Left lung (tissue), 10 donors: ENCODE results near the gene CA14. TPM values are rescaled to one million over a fixed set of nuclear protein-coding genes. Genes with fewer than 3 reads are reported as not detected.
A peak's percentile ranks its signal among the peaks of the same experiment; 100 is the strongest.
"Not testable (repeated sequence)": the region's sequence is repeated elsewhere in the genome, so short reads cannot be mapped to it uniquely, and the experiment has no call there.

Experiments
- ATAC-seq: fragments of 200-7000 bp; cut with Tn5 transposase; one replicate; pipeline ENCODE4 v1.9.1; 2020; ENCODE audit warnings: moderate library complexity
- DNase-seq, 4 donors: peaks; one replicate each; pipeline ENCODE4 v3.0.0-alpha.2; 2013 to 2020
- H3K27ac ChIP-seq, 2 donors: fragments of 200-600 bp; sonication (generic) in 1 of 2; one replicate each; pipeline versions ENCODE4 v1.5.0 to v1.8.0; 2020 to 2021
- H3K27me3 ChIP-seq, 2 donors: fragments of 200-600 bp; sonication (generic) in 1 of 2; one replicate each; pipeline versions ENCODE4 v1.5.0 to v1.8.0; 2020 to 2021
- H3K36me3 ChIP-seq, 2 donors: fragments of 200-600 bp; sonication (generic) in 1 of 2; one replicate each; pipeline versions ENCODE4 v1.5.0 to v1.8.0; 2020 to 2021
- H3K4me1 ChIP-seq, 2 donors: fragments of 200-600 bp; one replicate each; pipeline ENCODE4 v1.8.0; 2021
- H3K4me3 ChIP-seq, 2 donors: fragments of 200-600 bp; sonication (generic) in 1 of 2; one replicate each; pipeline versions ENCODE4 v1.5.0 to v1.8.0; 2020 to 2021; ENCODE audit warnings: mild to moderate bottlenecking in 1 of 2
- H3K9me3 ChIP-seq, 2 donors: fragments of 200-600 bp; sonication (generic) in 1 of 2; one replicate each; pipeline versions ENCODE4 v1.5.0 to v1.8.0; 2020 to 2021
- CTCF ChIP-seq, 2 donors: fragments of 200-600 bp; sonication (generic) in 1 of 2; IDR thresholded peaks; one replicate each; pipeline versions ENCODE4 v1.5.0 to v1.8.0; 2021; ENCODE audit warnings: antibody characterized with exemption in 2 of 2
- intact Hi-C, 2 donors: fragments of 100-400 bp; cut with DNase I; formaldehyde crosslinking; loops; one replicate each; pipeline versions ENCODE4 v1.11.2 to v1.14.2; 2022
- polyA plus RNA-seq, 6 donors: library from polyadenylated mRNA; unstranded; fragments of 120-200 nt; gene quantifications; one replicate each; pipeline ENCODE4 v1.2.1, GENCODE V29; 2013; ENCODE audit not compliant: insufficient read length in 6 of 6
- total RNA-seq, 2 donors: library from RNA; stranded (reverse); fragmentation: NEBNext Ultra II Directional; extraction: Animal tissue kit (Norgen Biotek cat#: 25700); gene quantifications; one replicate each; pipeline ENCODE4 v1.2.1, GENCODE V29; 2021
- donor health status: DM: no; HTN: yes; CAD: no.
- donor health status: DM: no; HTN: no; CAD: no.

Gene CA14
- total and polyA plus RNA-seq, 8 donors, result 0.18 to 5.7 (median 4.5) TPM

GRCh38 chr1:150226486-150226885 is 31.1 kb upstream of the CA14 start:
- DNase-seq, result no peak
- Histone ChIP-seq H3K27me3 (no peaks in the 10 kb centered on the region), H3K27ac (no peak overlapping the region), H3K36me3 (peaks cover 0 to 84% of the 10 kb centered on the region in 2 donors), H3K4me3 (no peak overlapping the region), H3K4me1 (peaks cover 0 to 3% of the 10 kb centered on the region in 2 donors), H3K9me3 (no peaks in the 10 kb centered on the region)
- intact Hi-C loops, result no loop called here
- no peak for ATAC-seq
- TF ChIP-seq CTCF (IDR thresholded peaks at IDR 0.05), result no peak

DNA sequence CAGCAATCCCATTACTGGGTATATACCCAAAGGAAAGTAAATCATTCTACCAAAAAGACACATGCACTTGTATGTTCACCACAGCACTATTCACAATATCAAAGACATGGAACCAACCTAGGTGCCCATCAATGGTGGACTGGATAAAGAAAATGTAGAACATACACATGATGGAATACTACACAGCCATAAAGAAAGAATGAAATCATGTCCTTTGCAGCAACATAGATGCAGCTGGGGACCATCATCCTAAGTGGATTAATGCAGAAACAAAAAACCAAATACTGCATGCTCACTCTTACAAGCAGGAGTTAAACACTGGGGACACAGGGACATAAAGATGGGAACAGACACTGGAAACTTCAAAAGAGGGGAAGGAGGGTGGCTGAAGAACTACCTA is 30.3 kb upstream of the CA14 start:
- no peak overlapping the region for H3K4me3 ChIP-seq
- ATAC-seq (no peak), DNase-seq (no peak)
- H3K27me3 ChIP-seq, result no peaks in the 10 kb centered on the region
- no peaks in the 10 kb centered on the region for H3K9me3 ChIP-seq
- intact Hi-C loops, result no loop called here
- no peak overlapping the region for H3K27ac ChIP-seq
- peaks cover 0 to 3% of the 10 kb centered on the region in 2 donors for H3K4me1 ChIP-seq
- TF ChIP-seq CTCF (IDR thresholded peaks at IDR 0.05), result no peak
- peaks cover 0 to 81% of the 10 kb centered on the region in 2 donors for H3K36me3 ChIP-seq

GRCh38 chr1:150228246-150228645 is 29.3 kb upstream of the CA14 start:
- H3K27ac ChIP-seq, H3K4me3 ChIP-seq, ATAC-seq, DNase-seq, H3K9me3 ChIP-seq, H3K27me3 ChIP-seq, intact Hi-C loops: not testable (repeated sequence)
- peaks cover 0 to 71% of the 10 kb centered on the region in 2 donors for H3K36me3 ChIP-seq
- peaks cover 0 to 10% of the 10 kb centered on the region in 2 donors for H3K4me1 ChIP-seq

DNA sequence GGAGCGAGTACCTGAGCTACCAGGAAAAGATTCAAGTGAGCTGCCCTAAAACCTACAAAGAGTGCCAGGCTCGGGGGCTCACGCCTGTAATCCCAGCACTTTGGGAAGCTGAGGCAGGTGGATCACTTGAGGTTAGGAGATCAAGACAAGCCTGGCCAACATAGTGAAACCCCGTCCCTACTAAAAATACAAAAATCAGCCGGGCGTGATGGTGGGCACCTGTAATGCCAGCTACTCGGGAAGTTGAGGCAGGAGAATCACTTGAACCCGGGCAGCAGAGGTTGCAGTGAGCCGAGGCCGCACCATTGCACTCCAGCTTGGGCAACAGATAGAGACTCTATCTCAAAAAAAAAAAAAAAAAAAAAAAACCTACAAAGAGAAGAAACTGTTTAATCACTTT is 24.7 kb upstream of the CA14 start:
- not testable (repeated sequence) for H3K9me3 ChIP-seq

DNA sequence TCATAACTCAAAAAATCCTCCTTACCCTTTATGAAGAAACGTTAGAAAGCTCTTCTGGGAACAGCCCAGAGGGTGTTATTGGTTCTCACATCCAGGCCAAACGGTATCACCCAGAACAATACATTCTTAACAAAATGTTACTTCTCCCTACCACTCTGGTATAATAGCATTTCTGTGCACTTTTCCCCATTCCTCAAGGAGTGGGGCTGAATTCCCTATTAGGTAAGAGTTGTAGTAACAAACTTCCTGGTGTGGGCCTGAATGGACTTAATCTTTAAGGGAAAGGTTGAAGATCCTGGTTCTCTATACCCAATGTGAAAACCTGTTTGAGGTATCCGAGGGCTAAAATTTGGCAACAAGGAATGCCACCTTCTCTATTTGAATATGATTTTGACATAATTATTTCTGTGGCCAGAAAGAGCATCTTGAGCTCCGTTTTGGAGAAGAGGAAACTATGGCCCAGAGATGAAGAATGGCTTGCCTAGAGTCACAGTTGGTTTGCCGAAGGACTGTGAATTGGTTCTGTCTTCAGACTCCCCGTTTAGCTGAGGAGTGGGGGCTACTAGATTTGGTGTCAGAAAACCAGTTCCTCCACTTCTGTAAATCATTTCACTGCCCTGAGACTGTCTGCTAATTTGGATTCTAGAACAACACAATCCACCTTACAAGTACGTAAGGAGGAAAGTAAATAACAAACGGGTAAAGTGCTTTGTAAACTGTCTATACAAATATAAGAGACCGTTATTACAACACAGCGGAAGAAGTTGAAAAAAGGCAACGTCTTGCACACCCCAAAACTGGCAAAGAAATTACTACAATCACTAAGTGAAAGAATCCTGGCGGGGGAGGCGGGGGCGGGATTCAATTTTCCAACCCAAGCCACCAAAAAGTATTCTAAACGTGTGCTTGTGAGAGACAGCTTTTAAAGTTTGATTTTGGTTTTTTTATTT is 23.9 kb upstream of the CA14 start:
- intact Hi-C loops, result no loop called here
- ATAC-seq (peak; percentile 38), DNase-seq (peak in 2 of 4 donors; percentile 53 to 76)
- peaks cover 0 to 24% of the 10 kb centered on the region in 2 donors for H3K36me3 ChIP-seq
- H3K9me3 ChIP-seq, result no peaks in the 10 kb centered on the region
- H3K4me1 ChIP-seq, result peaks cover 8 to 24% of the 10 kb centered on the region in 2 donors
- H3K27me3 ChIP-seq, result no peaks in the 10 kb centered on the region
- peak overlapping the region; percentile 71 to 75 for H3K4me3 ChIP-seq
- no peak for TF ChIP-seq CTCF (IDR thresholded peaks at IDR 0.05)
- peak overlapping the region; percentile 92 to 98 for H3K27ac ChIP-seq

More for the DNA sequence above, 24.7 kb upstream of the CA14 start:
- intact Hi-C loops, DNase-seq, ATAC-seq, H3K27me3 ChIP-seq, H3K4me3 ChIP-seq: not testable (repeated sequence)
- peaks cover 0 to 31% of the 10 kb centered on the region in 2 donors for H3K36me3 ChIP-seq
- H3K27ac ChIP-seq, result peak overlapping the region; percentile 92 to 98
- peaks cover 8 to 24% of the 10 kb centered on the region in 2 donors for H3K4me1 ChIP-seq

- H3K4me3 ChIP-seq, result peak overlapping the region; percentile 71 to 75
- ATAC-seq (peak; percentile 3), DNase-seq (no peak)
- H3K27me3 ChIP-seq, result no peaks in the 10 kb centered on the region
- H3K9me3 ChIP-seq, result no peaks in the 10 kb centered on the region
- peaks cover 8 to 24% of the 10 kb centered on the region in 2 donors for H3K4me1 ChIP-seq
- intact Hi-C loops, result no loop called here
- H3K27ac ChIP-seq, result peak overlapping the region; percentile 92 to 98
- H3K36me3 ChIP-seq, result peaks cover 0 to 20% of the 10 kb centered on the region in 2 donors
- TF ChIP-seq CTCF (IDR thresholded peaks at IDR 0.05), result no peak
Measured at GRCh38 chr1:150234309-150234565, 23.3 kb upstream of the CA14 start.
